Cardiac fibroblast (primary cell): ENCODE results near the gene SULT4A1.

Source experiments
- DNase-seq, 2 donors: peaks; one replicate each; pipeline versions ENCODE4 v3.0.0 to v3.0.0-alpha.2; 2010; ENCODE audit warnings: low read depth in 2 of 2
- H3K4me3 ChIP-seq, 2 donors: replicated peaks in 1 of 2; 1 replicate in 1 of 2; 2 replicates in 1 of 2; pipeline ENCODE4 v1.5.1; 2011; ENCODE audit warnings: low read depth in 2 of 2, low read length in 2 of 2, mild to moderate bottlenecking in 2 of 2, moderate library complexity in 1 of 2
- CTCF ChIP-seq: IDR thresholded peaks from one replicate; pipeline ENCODE4 v1.5.1; 2011; ENCODE audit warnings: low read depth, mild to moderate bottlenecking, low read length, inconsistent platforms

SULT4A1 gene

GRCh38 chr22:43854786-43855271 lies 7.5 kb downstream of the SULT4A1 start:
- DNase-seq, result no peak
- no peak for TF ChIP-seq CTCF
- no peak overlapping the region for H3K4me3 ChIP-seq

- DNase-seq, result no peak
- no peak for TF ChIP-seq CTCF
- H3K4me3 ChIP-seq, result no peak overlapping the region
Measured at GRCh38 chr22:43854121-43854785, 8.1 kb downstream of the SULT4A1 start.

- H3K4me3 ChIP-seq, result no peak overlapping the region
- no peak for DNase-seq
- no peak for TF ChIP-seq CTCF
Measured at GRCh38 chr22:43853328-43853931, 8.9 kb downstream of the SULT4A1 start.

- DNase-seq, result no peak
Measured at GRCh38 chr22:43852573-43853327, 9.6 kb downstream of the SULT4A1 start.

GRCh38 chr22:43851979-43852307 lies 10.4 kb downstream of the SULT4A1 start:
- no peak for DNase-seq
- H3K4me3 ChIP-seq, result no peak overlapping the region
- TF ChIP-seq CTCF, result no peak

More at GRCh38 chr22:43852573-43853327, 9.6 kb downstream of the SULT4A1 start:
- no peak for TF ChIP-seq CTCF
- no peak overlapping the region for H3K4me3 ChIP-seq

- no peak overlapping the region for H3K4me3 ChIP-seq
- TF ChIP-seq CTCF, result no peak
- DNase-seq, result no peak
Measured at GRCh38 chr22:43851058-43851978, 11.0 kb downstream of the SULT4A1 start.
